ENCODE measurements around the gene ALKBH3.

Gene ALKBH3

GRCh38 chr11:43895601-43896000, 15.0 kb downstream of the ALKBH3 start:
- DNase-seq, result no peak

GRCh38 chr11:43898574-43898973, 17.9 kb downstream of the ALKBH3 start:
- no peak for DNase-seq

- no peak for DNase-seq
These were observed 18.5 kb downstream of the ALKBH3 start for GRCh38 chr11:43899094-43899493.

- DNase-seq, result no peak
These were observed 20.9 kb downstream of the ALKBH3 start for GRCh38 chr11:43901551-43901950.

- no peak for DNase-seq
These were observed 22.4 kb downstream of the ALKBH3 start for GRCh38 chr11:43903078-43903477.

GRCh38 chr11:43903969-43904368, 23.3 kb downstream of the ALKBH3 start:
- DNase-seq, result no peak

- no peak for DNase-seq
These were observed 24.3 kb downstream of the ALKBH3 start for GRCh38 chr11:43904742-43905535.

- DNase-seq, result no peak
These were observed 25.2 kb downstream of the ALKBH3 start for GRCh38 chr11:43905813-43906241.

- DNase-seq, result no peak
These were observed 26.7 kb downstream of the ALKBH3 start for GRCh38 chr11:43907028-43907975.

GRCh38 chr11:43908191-43908590, 27.6 kb downstream of the ALKBH3 start:
- no peak for DNase-seq

- DNase-seq, result no peak
These were observed 28.1 kb downstream of the ALKBH3 start for GRCh38 chr11:43908683-43909082.

- no peak for DNase-seq
These were observed 33.3 kb downstream of the ALKBH3 start for GRCh38 chr11:43913829-43914380.

- DNase-seq, result no peak
These were observed 33.8 kb downstream of the ALKBH3 start for GRCh38 chr11:43914466-43914865.

- no peak for DNase-seq
These were observed 36.0 kb downstream of the ALKBH3 start for GRCh38 chr11:43916621-43917020.

- DNase-seq, result no peak
These were observed 37.2 kb downstream of the ALKBH3 start for GRCh38 chr11:43917851-43918250.

- no peak for DNase-seq
These were observed 38.0 kb downstream of the ALKBH3 start for GRCh38 chr11:43918662-43919061.

- peak; percentile 44 for DNase-seq
These were observed 39.4 kb downstream of the ALKBH3 start for GRCh38 chr11:43919852-43920597.

- peak; percentile 44 for DNase-seq
These were observed 40.2 kb downstream of the ALKBH3 start for GRCh38 chr11:43920598-43921419.

- DNase-seq, result no peak
These were observed 41.1 kb downstream of the ALKBH3 start for GRCh38 chr11:43921561-43922294.

- no peak for DNase-seq
These were observed 41.6 kb downstream of the ALKBH3 start for GRCh38 chr11:43922295-43922648.

- no peak for DNase-seq
These were observed 42.2 kb downstream of the ALKBH3 start for GRCh38 chr11:43922744-43923405.

All from NCI-H187 treated with DMSO at 0.1 percent for 48 hours (cell line).